ENCODE measurements around the gene MIOX. TPM values are rescaled to one million over a fixed set of nuclear protein-coding genes. Genes with fewer than 3 reads are reported as not detected.

MIOX gene
- total and polyA plus RNA-seq, 5 donors from 2014 or later, result not detected

GRCh38 chr22:50505276-50505775, 18.7 kb downstream of the MIOX start:
- no peak overlapping the region for H3K27ac Mint-ChIP-seq
- peaks cover 20% of the 10 kb centered on the region for H3K36me3 ChIP-seq (ENCODE audit: control insufficient read depth, insufficient read depth, low read length)
- DNase-seq, result no peak
- H3K4me3 Mint-ChIP-seq, result peak overlapping the region in 2 of 4 donors; percentile 61 to 69
- no peaks in the 10 kb centered on the region for H3K36me3 Mint-ChIP-seq
- ATAC-seq (ENCODE audit: low read depth in 2 of 2), result no peak
- H3K27ac ChIP-seq (ENCODE audit: insufficient read depth, low read length, poor library complexity, severe bottlenecking), result no peak overlapping the region
- no peaks in the 10 kb centered on the region for H3K27me3 ChIP-seq (ENCODE audit: control insufficient read depth, insufficient read depth, low read length)
- peaks cover 0 to 25% (median 14%) of the 10 kb centered on the region in 4 donors for H3K4me1 Mint-ChIP-seq
- H3K4me1 ChIP-seq (ENCODE audit: control insufficient read depth, insufficient read depth, low read length, poor library complexity, severe bottlenecking), result peaks cover 29% of the 10 kb centered on the region
- no peak overlapping the region for H3K4me3 ChIP-seq (ENCODE audit: low read depth, low read length)
- peaks cover 4% of the 10 kb centered on the region for H3K27me3 Mint-ChIP-seq
- no peaks in the 10 kb centered on the region for H3K9me3 ChIP-seq (ENCODE audit: control insufficient read depth in 2 of 2, low read length in 2 of 2)
- H3K9me3 Mint-ChIP-seq, result no peaks in the 10 kb centered on the region

GRCh38 chr22:50505776-50506610, 19.3 kb downstream of the MIOX start:
- no peaks in the 10 kb centered on the region for H3K9me3 Mint-ChIP-seq
- H3K27me3 Mint-ChIP-seq, result peaks cover 4% of the 10 kb centered on the region
- peak overlapping the region; percentile 61 to 91 (median 80) for H3K4me3 Mint-ChIP-seq
- peak overlapping the region in 1 of 3 donors; percentile 48 for H3K27ac Mint-ChIP-seq
- H3K27ac ChIP-seq (ENCODE audit: insufficient read depth, low read length, poor library complexity, severe bottlenecking), result peak overlapping the region; percentile 91
- no peaks in the 10 kb centered on the region for H3K36me3 Mint-ChIP-seq
- H3K4me1 ChIP-seq (ENCODE audit: control insufficient read depth, insufficient read depth, low read length, poor library complexity, severe bottlenecking), result peaks cover 29% of the 10 kb centered on the region
- H3K36me3 ChIP-seq (ENCODE audit: control insufficient read depth, insufficient read depth, low read length), result peaks cover 20% of the 10 kb centered on the region
- no peaks in the 10 kb centered on the region for H3K9me3 ChIP-seq (ENCODE audit: control insufficient read depth in 2 of 2, low read length in 2 of 2)
- H3K4me3 ChIP-seq (ENCODE audit: low read depth, low read length), result no peak overlapping the region
- no peak for DNase-seq
- no peak for ATAC-seq (ENCODE audit: low read depth in 2 of 2)
- H3K27me3 ChIP-seq (ENCODE audit: control insufficient read depth, insufficient read depth, low read length), result no peaks in the 10 kb centered on the region
- H3K4me1 Mint-ChIP-seq, result peaks cover 0 to 25% (median 14%) of the 10 kb centered on the region in 4 donors

GRCh38 chr22:50506611-50507420, 20.2 kb downstream of the MIOX start:
- H3K4me3 ChIP-seq (ENCODE audit: low read depth, low read length), result peak overlapping the region; percentile 75
- DNase-seq, result no peak
- H3K4me3 Mint-ChIP-seq, result peak overlapping the region; percentile 90 to 96 (median 93)

DNA sequence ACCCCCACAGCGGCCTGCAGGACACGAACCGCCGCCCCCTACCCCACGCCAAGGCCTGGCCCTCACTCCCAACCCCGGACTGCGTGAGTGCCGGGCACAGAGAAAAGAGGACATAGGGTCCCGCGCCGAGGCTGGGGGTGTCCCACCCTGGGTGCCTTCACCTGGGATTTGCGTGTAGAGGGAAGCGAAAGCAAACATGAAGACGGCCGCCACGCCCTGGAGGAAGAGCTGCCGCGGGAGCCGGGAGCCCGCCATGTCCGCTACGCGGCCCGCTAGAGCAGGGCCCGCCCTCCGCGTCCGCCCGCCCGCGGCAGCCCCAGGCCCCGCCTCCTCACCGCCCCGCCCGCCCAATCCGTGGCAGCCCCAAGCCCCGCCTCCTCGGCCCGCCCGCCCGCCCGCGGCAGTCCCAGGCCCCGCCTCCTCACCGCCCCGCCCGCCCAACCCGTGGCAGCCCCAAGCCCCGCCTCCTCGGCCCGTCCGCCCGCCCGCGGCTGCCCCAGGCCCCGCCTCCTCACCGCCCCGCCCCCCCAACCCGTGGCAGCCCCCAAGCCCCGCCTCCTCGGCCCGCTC, 20.8 kb downstream of the MIOX start, which contains the start of gene LMF2:
LMF2 (minus strand) TSS at position 282 of the 570 bp plus-strand sequence; CDS start at position 255, 27 bp downstream.
- peak within 1 kb of the TSS; percentile 93 to 97 (median 96) for H3K4me3 Mint-ChIP-seq
- H3K9me3 Mint-ChIP-seq, result no peaks in the 10 kb centered on the region
- peak; percentile 86 to 89 (median 89) for DNase-seq
- H3K4me3 ChIP-seq (ENCODE audit: low read depth, low read length), result peak within 1 kb of the TSS; percentile 82
- peaks cover 5% of the 10 kb centered on the region for H3K36me3 Mint-ChIP-seq
- H3K4me1 ChIP-seq (ENCODE audit: control insufficient read depth, insufficient read depth, low read length, poor library complexity, severe bottlenecking), result peaks cover 29% of the 10 kb centered on the region
- H3K9me3 ChIP-seq (ENCODE audit: control insufficient read depth in 2 of 2, low read length in 2 of 2), result no peaks in the 10 kb centered on the region
- peaks cover 0 to 30% (median 14%) of the 10 kb centered on the region in 4 donors for H3K4me1 Mint-ChIP-seq
- peaks cover 4% of the 10 kb centered on the region for H3K27me3 Mint-ChIP-seq
- peak within 1 kb of the TSS; percentile 94 to 99 (median 99) for H3K27ac Mint-ChIP-seq
- peak; percentile 78 to 79 for ATAC-seq (ENCODE audit: low read depth in 2 of 2)
- H3K27ac ChIP-seq (ENCODE audit: insufficient read depth, low read length, poor library complexity, severe bottlenecking), result peak within 1 kb of the TSS; percentile 95
- H3K27me3 ChIP-seq (ENCODE audit: control insufficient read depth, insufficient read depth, low read length), result no peaks in the 10 kb centered on the region
- H3K36me3 ChIP-seq (ENCODE audit: control insufficient read depth, insufficient read depth, low read length), result peaks cover 18% of the 10 kb centered on the region

More at GRCh38 chr22:50506611-50507420, 20.2 kb downstream of the MIOX start:
- Histone ChIP-seq H3K36me3 (ENCODE audit: control insufficient read depth, insufficient read depth, low read length) (peaks cover 20% of the 10 kb centered on the region), H3K27me3 (ENCODE audit: control insufficient read depth, insufficient read depth, low read length) (no peaks in the 10 kb centered on the region), H3K9me3 (ENCODE audit: control insufficient read depth in 2 of 2, low read length in 2 of 2) (no peaks in the 10 kb centered on the region), H3K27ac (ENCODE audit: insufficient read depth, low read length, poor library complexity, severe bottlenecking) (peak overlapping the region; percentile 91), H3K4me1 (ENCODE audit: control insufficient read depth, insufficient read depth, low read length, poor library complexity, severe bottlenecking) (peaks cover 29% of the 10 kb centered on the region)
- no peak for ATAC-seq (ENCODE audit: low read depth in 2 of 2)
- Mint-ChIP-seq H3K36me3 (no peaks in the 10 kb centered on the region), H3K9me3 (no peaks in the 10 kb centered on the region), H3K4me1 (peaks cover 0 to 25% (median 14%) of the 10 kb centered on the region in 4 donors), H3K27me3 (peaks cover 4% of the 10 kb centered on the region), H3K27ac (peak overlapping the region; percentile 84 to 92 (median 91))

- peak within 1 kb of the TSS; percentile 82 for H3K4me3 ChIP-seq (ENCODE audit: low read depth, low read length)
- H3K36me3 ChIP-seq (ENCODE audit: control insufficient read depth, insufficient read depth, low read length), result peaks cover 11% of the 10 kb centered on the region
- DNase-seq (peak; percentile 96 to 97 (median 97)), ATAC-seq (ENCODE audit: low read depth in 2 of 2) (peak; percentile 70 to 75)
- peaks cover 0 to 34% (median 16%) of the 10 kb centered on the region in 4 donors for H3K4me1 Mint-ChIP-seq
- H3K4me1 ChIP-seq (ENCODE audit: control insufficient read depth, insufficient read depth, low read length, poor library complexity, severe bottlenecking), result peaks cover 29% of the 10 kb centered on the region
- H3K9me3 Mint-ChIP-seq, result no peaks in the 10 kb centered on the region
- peaks cover 4% of the 10 kb centered on the region for H3K27me3 Mint-ChIP-seq
- peak within 1 kb of the TSS; percentile 94 to 99 (median 99) for H3K27ac Mint-ChIP-seq
- H3K9me3 ChIP-seq (ENCODE audit: control insufficient read depth in 2 of 2, low read length in 2 of 2), result no peaks in the 10 kb centered on the region
- H3K4me3 Mint-ChIP-seq, result peak within 1 kb of the TSS; percentile 93 to 97 (median 96)
- H3K27ac ChIP-seq (ENCODE audit: insufficient read depth, low read length, poor library complexity, severe bottlenecking), result peak within 1 kb of the TSS; percentile 95
- H3K36me3 Mint-ChIP-seq, result peaks cover 5% of the 10 kb centered on the region
- no peaks in the 10 kb centered on the region for H3K27me3 ChIP-seq (ENCODE audit: control insufficient read depth, insufficient read depth, low read length)
Measured at GRCh38 chr22:50507991-50508884, 21.6 kb downstream of the MIOX start, which contains the start of gene NCAPH2. Gene NCAPH2, plus strand, starts transcription at chr22:50508224. Its CDS starts 114 bp downstream, at chr22:50508338.

- Mint-ChIP-seq H3K4me3 (peak overlapping the region; percentile 92 to 97 (median 93)), H3K4me1 (peaks cover 0 to 39% (median 16%) of the 10 kb centered on the region in 4 donors), H3K36me3 (peaks cover 5% of the 10 kb centered on the region), H3K9me3 (no peaks in the 10 kb centered on the region), H3K27me3 (peaks cover 4% of the 10 kb centered on the region), H3K27ac (peak overlapping the region; percentile 94 to 99 (median 99))
- DNase-seq, result no peak
- Histone ChIP-seq H3K27ac (ENCODE audit: insufficient read depth, low read length, poor library complexity, severe bottlenecking) (peak overlapping the region; percentile 95), H3K9me3 (ENCODE audit: control insufficient read depth in 2 of 2, low read length in 2 of 2) (no peaks in the 10 kb centered on the region), H3K27me3 (ENCODE audit: control insufficient read depth, insufficient read depth, low read length) (no peaks in the 10 kb centered on the region), H3K4me3 (ENCODE audit: low read depth, low read length) (peak overlapping the region; percentile 82), H3K36me3 (ENCODE audit: control insufficient read depth, insufficient read depth, low read length) (peaks cover 9% of the 10 kb centered on the region), H3K4me1 (ENCODE audit: control insufficient read depth, insufficient read depth, low read length, poor library complexity, severe bottlenecking) (peaks cover 29% of the 10 kb centered on the region)
- ATAC-seq (ENCODE audit: low read depth in 2 of 2), result no peak
Measured at GRCh38 chr22:50508897-50509296, 22.2 kb downstream of the MIOX start.

All from CD4-positive, CD25-positive, alpha-beta regulatory T cell (primary cell).